Bronchial epithelial cell (primary cell): ENCODE data around the gene LTBP3. TPM values are rescaled to one million over a fixed set of nuclear protein-coding genes. Genes with fewer than 3 reads are reported as not detected.
A peak's percentile ranks its signal among the peaks of the same experiment; 100 is the strongest.

ENCODE experiments used
- DNase-seq: peaks from one replicate; pipeline ENCODE4 v3.0.0-alpha.2; 2010; ENCODE audit warnings: low read depth
- FAIRE-seq: peaks from 2 replicates; lab custom pipeline; 2011; peaks lifted over from hg19 to GRCh38; lab: Jason Lieb, UNC
- H3K27me3 ChIP-seq: 2 replicates; pipeline ENCODE4 v1.5.1; 2011; ENCODE audit warnings: low read length; ENCODE audit not compliant: control insufficient read depth, insufficient read depth
- H3K36me3 ChIP-seq: 2 replicates; pipeline ENCODE4 v1.5.1; 2011; ENCODE audit warnings: low read length; ENCODE audit not compliant: control insufficient read depth, insufficient read depth
- H3K4me3 ChIP-seq: 2 replicates; pipeline ENCODE4 v1.5.1; 2011; ENCODE audit warnings: mild to moderate bottlenecking, low read depth, low read length, control low read depth
- total RNA-seq: library from RNA; depleted of rRNA; stranded (reverse); fragments of >200 nt; gene quantifications from 2 replicates; pipeline ENCODE4 v1.2.1, GENCODE V29; 2014
- TF ChIP-seq, protein P1 (sequence below): IDR thresholded peaks from 2 replicates; pipeline ENCODE4 v1.5.1; 2011; ENCODE audit warnings: mild to moderate bottlenecking, moderate library complexity, low read length, control low read depth, inconsistent platforms; ENCODE audit not compliant: insufficient read depth, severe bottlenecking

Gene LTBP3
- total RNA-seq, 1 donor from 2014 or later = 35.0 TPM

DNA sequence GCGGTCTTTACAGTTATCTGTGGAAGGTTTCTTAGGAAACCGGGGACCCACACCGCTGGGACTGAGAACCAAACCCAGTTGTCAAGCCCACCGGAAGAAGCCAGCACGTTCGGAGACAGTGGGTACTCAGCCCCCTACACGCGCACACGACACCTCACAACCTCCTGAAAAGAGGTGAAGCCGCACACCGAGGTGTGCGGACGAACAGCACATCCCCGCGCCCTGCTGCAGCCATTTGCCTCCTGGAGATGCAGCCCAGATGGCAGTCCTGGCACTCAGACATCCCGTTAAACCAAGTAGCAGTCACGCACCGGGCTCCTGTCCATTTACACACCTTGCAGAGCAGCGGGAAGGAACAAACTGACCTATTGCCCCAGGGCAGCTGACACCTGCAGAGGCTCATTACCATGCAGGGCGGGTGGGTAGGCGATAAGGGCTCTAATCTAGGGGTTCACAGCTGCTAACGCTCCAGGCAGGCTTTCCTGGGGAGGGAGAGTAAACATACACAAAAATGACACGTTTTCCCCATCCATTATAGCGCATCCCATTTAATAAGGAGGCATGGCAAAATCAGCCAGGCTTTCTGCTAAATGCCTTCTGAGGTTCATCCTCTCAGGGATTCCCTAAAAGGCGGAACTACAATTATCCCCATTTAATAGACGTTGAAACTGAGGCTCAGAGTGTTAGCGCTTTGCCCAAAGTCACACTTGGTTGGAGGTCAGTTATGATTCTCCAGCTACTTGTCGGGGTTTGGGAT, 16.8 kb upstream of the LTBP3 start:
- Histone ChIP-seq H3K27me3 (no peaks in the 10 kb centered on the region), H3K36me3 (peaks cover 14% of the 10 kb centered on the region), H3K4me3 (peak overlapping the region; percentile 44)
- no peak for DNase-seq
- TF ChIP-seq, protein P1, sequence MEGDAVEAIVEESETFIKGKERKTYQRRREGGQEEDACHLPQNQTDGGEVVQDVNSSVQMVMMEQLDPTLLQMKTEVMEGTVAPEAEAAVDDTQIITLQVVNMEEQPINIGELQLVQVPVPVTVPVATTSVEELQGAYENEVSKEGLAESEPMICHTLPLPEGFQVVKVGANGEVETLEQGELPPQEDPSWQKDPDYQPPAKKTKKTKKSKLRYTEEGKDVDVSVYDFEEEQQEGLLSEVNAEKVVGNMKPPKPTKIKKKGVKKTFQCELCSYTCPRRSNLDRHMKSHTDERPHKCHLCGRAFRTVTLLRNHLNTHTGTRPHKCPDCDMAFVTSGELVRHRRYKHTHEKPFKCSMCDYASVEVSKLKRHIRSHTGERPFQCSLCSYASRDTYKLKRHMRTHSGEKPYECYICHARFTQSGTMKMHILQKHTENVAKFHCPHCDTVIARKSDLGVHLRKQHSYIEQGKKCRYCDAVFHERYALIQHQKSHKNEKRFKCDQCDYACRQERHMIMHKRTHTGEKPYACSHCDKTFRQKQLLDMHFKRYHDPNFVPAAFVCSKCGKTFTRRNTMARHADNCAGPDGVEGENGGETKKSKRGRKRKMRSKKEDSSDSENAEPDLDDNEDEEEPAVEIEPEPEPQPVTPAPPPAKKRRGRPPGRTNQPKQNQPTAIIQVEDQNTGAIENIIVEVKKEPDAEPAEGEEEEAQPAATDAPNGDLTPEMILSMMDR = no peak
- no peak for FAIRE-seq

- TF ChIP-seq, protein P1 = peak; percentile 81
- H3K4me3 ChIP-seq = peak overlapping the region; percentile 44
- no peak for FAIRE-seq
Observed at GRCh38 chr11:65574109-65574810, 16.1 kb upstream of the LTBP3 start.

GRCh38 chr11:65573391-65574079, 15.4 kb upstream of the LTBP3 start:
- Histone ChIP-seq H3K27me3 (no peaks in the 10 kb centered on the region), H3K4me3 (peak overlapping the region; percentile 50), H3K36me3 (peaks cover 7% of the 10 kb centered on the region)
- DNase-seq (no peak), FAIRE-seq (no peak)
- TF ChIP-seq, protein P1 = no peak

More at GRCh38 chr11:65574109-65574810, 16.1 kb upstream of the LTBP3 start:
- DNase-seq = peak; percentile 75
- Histone ChIP-seq H3K27me3 (no peaks in the 10 kb centered on the region), H3K36me3 (peaks cover 8% of the 10 kb centered on the region)

DNA sequence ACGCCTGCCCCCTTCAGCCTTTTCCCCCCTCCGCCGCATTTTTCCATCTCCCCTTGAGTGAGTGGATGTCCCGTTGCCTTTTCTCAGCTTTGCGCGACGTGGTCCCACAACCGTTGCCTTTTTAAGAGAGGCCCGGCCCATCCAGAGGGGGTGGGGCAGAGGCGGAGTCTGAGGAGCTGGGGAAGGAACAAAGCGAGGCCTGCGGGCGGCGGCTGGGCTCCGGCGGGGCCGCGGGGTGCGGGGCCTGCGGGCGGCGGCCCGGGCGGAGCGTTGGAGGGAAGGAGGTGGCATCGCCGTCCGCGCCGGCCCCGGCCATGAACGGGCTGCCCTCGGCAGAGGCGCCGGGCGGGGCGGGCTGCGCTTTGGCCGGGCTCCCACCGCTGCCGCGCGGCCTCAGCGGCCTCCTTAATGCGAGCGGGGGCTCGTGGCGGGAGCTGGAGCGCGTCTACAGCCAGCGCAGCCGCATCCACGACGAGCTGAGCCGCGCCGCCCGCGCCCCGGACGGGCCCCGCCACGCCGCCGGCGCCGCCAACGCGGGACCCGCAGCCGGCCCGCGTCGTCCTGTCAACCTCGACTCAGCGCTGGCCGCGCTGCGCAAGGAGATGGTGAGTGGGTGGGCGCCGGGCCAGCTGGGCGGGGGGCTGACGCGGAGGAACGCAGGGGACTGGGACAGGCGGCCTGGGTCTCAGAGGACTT, 14.3 kb upstream of the LTBP3 start, which contains the start of gene FAM89B:
TSS of gene FAM89B (plus strand) at position 183 of the 696 bp plus-strand sequence. CDS start at position 315, 132 bp downstream.
- Histone ChIP-seq H3K27me3 (no peaks in the 10 kb centered on the region), H3K4me3 (peak within 1 kb of the TSS; percentile 93), H3K36me3 (peaks cover 3% of the 10 kb centered on the region)
- FAIRE-seq (no peak), DNase-seq (peak; percentile 60)
- TF ChIP-seq, protein P1 = no peak

GRCh38 chr11:65571940-65572339, 13.8 kb upstream of the LTBP3 start:
- Histone ChIP-seq H3K27me3 (no peaks in the 10 kb centered on the region), H3K36me3 (peaks cover 3% of the 10 kb centered on the region), H3K4me3 (peak overlapping the region; percentile 50)
- FAIRE-seq = no peak
- TF ChIP-seq, protein P1 = peak; percentile 78
- peak; percentile 65 for DNase-seq
